Measurements from ENCODE around the gene RPS25. TPM values are rescaled to one million over a fixed set of nuclear protein-coding genes. Genes with fewer than 3 reads are reported as not detected.
"Not testable (repeated sequence)": the region's sequence is repeated elsewhere in the genome, so short reads cannot be mapped to it uniquely, and the experiment has no call there.

RPS25 gene
- total RNA-seq, 4 donors from 2014 or later = 1,926 to 3,368 (median 2,381) TPM

DNA sequence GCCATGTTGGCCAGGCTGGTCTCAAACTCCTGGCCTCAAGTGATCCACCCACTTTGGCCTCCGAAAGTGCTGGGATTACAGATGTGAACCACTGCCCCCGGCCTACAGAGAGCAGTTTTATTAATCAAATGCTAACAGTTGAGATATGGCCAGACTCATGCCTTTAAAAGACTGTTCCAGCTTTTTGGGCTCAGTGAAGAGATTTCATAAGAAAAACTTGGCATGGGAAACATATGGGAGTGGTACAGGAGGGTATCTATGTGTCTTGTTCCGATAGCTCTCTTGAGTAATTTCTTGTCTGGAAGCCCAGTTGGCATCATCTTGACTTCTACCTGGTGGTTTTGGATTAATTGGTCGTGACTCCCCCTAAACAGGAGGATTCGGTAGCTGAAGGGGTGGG, 20.7 kb upstream of the RPS25 start:
- Histone ChIP-seq H3K4me3 (no peak overlapping the region), H3K27ac (no peak overlapping the region), H3K27me3 (no peaks in the 10 kb centered on the region), H3K4me1 (no peaks in the 10 kb centered on the region), H3K36me3 (no peaks in the 10 kb centered on the region), H3K9me3 (no peaks in the 10 kb centered on the region)
- TF ChIP-seq POLR2AphosphoS5 (IDR thresholded peaks at IDR 0.05) (no peak), POLR2A (IDR thresholded peaks at IDR 0.05) (no peak), EP300 (IDR thresholded peaks at IDR 0.05) (no peak)
- TF ChIP-seq, protein P1, sequence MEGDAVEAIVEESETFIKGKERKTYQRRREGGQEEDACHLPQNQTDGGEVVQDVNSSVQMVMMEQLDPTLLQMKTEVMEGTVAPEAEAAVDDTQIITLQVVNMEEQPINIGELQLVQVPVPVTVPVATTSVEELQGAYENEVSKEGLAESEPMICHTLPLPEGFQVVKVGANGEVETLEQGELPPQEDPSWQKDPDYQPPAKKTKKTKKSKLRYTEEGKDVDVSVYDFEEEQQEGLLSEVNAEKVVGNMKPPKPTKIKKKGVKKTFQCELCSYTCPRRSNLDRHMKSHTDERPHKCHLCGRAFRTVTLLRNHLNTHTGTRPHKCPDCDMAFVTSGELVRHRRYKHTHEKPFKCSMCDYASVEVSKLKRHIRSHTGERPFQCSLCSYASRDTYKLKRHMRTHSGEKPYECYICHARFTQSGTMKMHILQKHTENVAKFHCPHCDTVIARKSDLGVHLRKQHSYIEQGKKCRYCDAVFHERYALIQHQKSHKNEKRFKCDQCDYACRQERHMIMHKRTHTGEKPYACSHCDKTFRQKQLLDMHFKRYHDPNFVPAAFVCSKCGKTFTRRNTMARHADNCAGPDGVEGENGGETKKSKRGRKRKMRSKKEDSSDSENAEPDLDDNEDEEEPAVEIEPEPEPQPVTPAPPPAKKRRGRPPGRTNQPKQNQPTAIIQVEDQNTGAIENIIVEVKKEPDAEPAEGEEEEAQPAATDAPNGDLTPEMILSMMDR (IDR thresholded peaks at IDR 0.05) = no peak
- DNase-seq (ENCODE audit: low spot score in 2 of 2) = no peak
- WGBS = 73% methylated on average over 5 of the region's 5 CpGs

GRCh38 chr11:119034813-119035212, 16.7 kb upstream of the RPS25 start:
- TF ChIP-seq EP300 (IDR thresholded peaks at IDR 0.05) (no peak), POLR2AphosphoS5 (IDR thresholded peaks at IDR 0.05) (no peak), POLR2A (IDR thresholded peaks at IDR 0.05) (no peak)
- TF ChIP-seq, protein P1 (IDR thresholded peaks at IDR 0.05) = no peak
- no peak for DNase-seq (ENCODE audit: low spot score in 2 of 2)
- Histone ChIP-seq H3K36me3 (no peaks in the 10 kb centered on the region), H3K27me3 (no peaks in the 10 kb centered on the region), H3K4me1 (peaks cover 8% of the 10 kb centered on the region), H3K9me3 (no peaks in the 10 kb centered on the region), H3K27ac (no peak overlapping the region), H3K4me3 (no peak overlapping the region)
- 84% methylated on average over 3 of the region's 3 CpGs for WGBS

DNA sequence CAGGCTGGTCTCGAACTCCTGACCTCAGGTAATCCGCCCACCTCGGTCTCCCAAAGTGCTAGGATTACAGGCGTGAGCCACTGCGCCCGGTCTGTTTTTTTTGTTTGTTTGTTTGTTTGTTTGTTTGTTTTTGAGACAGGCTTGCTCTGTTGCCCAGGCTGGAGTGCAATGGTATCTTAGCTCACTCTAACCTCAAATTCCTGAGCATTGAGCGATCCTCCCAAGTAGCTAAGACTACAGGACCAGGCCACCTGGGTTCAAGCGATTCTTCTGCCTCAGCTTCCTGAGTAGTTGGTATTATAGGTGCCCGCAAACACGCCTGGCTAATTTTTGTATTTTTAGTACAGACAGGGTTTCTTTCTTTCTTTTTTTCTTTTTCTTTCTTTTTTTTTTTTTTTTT, 15.3 kb upstream of the RPS25 start:
- not testable (repeated sequence) for DNase-seq (ENCODE audit: low spot score in 2 of 2); H3K27me3 ChIP-seq; H3K9me3 ChIP-seq; H3K4me3 ChIP-seq; H3K36me3 ChIP-seq; H3K27ac ChIP-seq
- WGBS = 84% methylated on average over 10 of the region's 10 CpGs
- H3K4me1 ChIP-seq = peaks cover 22% of the 10 kb centered on the region

- Histone ChIP-seq H3K36me3 (no peaks in the 10 kb centered on the region), H3K27ac (no peak overlapping the region), H3K27me3 (no peaks in the 10 kb centered on the region), H3K9me3 (no peaks in the 10 kb centered on the region), H3K4me1 (peaks cover 26% of the 10 kb centered on the region), H3K4me3 (no peak overlapping the region)
- DNase-seq (ENCODE audit: low spot score in 2 of 2) = no peak
- TF ChIP-seq EP300 (IDR thresholded peaks at IDR 0.05) (no peak), POLR2AphosphoS5 (IDR thresholded peaks at IDR 0.05) (no peak), POLR2A (IDR thresholded peaks at IDR 0.05) (no peak)
- TF ChIP-seq, protein P1 (IDR thresholded peaks at IDR 0.05) = no peak
- 75% methylated on average over 9 of the region's 9 CpGs for WGBS
These were observed 13.8 kb upstream of the RPS25 start for GRCh38 chr11:119031912-119032280.

GRCh38 chr11:119030329-119031047, 12.3 kb upstream of the RPS25 start, which contains the start of gene SLC37A4:
SLC37A4 (minus strand) TSS chr11:119030877.
- H3K4me3 ChIP-seq = peak within 1 kb of the TSS; percentile 88
- H3K27me3 ChIP-seq = no peaks in the 10 kb centered on the region
- WGBS = under 1% methylated on average over 37 of the region's 67 CpGs
- H3K9me3 ChIP-seq = no peaks in the 10 kb centered on the region
- peaks cover 26% of the 10 kb centered on the region for H3K4me1 ChIP-seq
- TF ChIP-seq POLR2A (IDR thresholded peaks at IDR 0.05) (no peak), EP300 (IDR thresholded peaks at IDR 0.05) (no peak), POLR2AphosphoS5 (IDR thresholded peaks at IDR 0.05) (no peak)
- TF ChIP-seq, protein P1 (IDR thresholded peaks at IDR 0.05) = no peak
- H3K27ac ChIP-seq = peak within 1 kb of the TSS; percentile 92
- peaks cover 2% of the 10 kb centered on the region for H3K36me3 ChIP-seq
- peak; percentile 97 to 99 for DNase-seq (ENCODE audit: low spot score in 2 of 2)

DNA sequence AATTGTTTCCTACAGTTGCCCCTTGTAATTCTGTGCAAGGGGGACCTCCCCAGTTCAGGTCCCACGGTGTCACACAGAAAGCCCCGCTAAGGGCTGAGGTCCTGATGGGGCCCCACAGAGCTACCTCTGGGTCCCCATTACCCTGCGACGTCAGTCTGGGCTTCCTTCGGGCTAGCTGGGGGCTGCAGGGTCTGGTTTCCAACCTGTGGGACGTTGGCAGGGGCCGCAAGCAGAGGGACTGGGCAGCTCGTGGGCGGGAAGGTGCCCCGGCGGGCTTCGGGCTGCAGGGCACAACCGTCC, 11.8 kb upstream of the RPS25 start:
- TF ChIP-seq, protein P1 (IDR thresholded peaks at IDR 0.05) = no peak
- TF ChIP-seq POLR2A (IDR thresholded peaks at IDR 0.05) (no peak), POLR2AphosphoS5 (IDR thresholded peaks at IDR 0.05) (no peak), EP300 (IDR thresholded peaks at IDR 0.05) (no peak)
- 17% methylated on average over 5 of the region's 13 CpGs for WGBS
- no peak for DNase-seq (ENCODE audit: low spot score in 2 of 2)

More for the DNA sequence above, 11.8 kb upstream of the RPS25 start:
- Histone ChIP-seq H3K4me3 (peak overlapping the region; percentile 88), H3K4me1 (peaks cover 26% of the 10 kb centered on the region), H3K9me3 (no peaks in the 10 kb centered on the region), H3K27ac (peak overlapping the region; percentile 92), H3K27me3 (no peaks in the 10 kb centered on the region), H3K36me3 (peaks cover 7% of the 10 kb centered on the region)

All from suprapubic skin (tissue), 4 donors.